ENCODE data around the gene CYRIA. TPM values are rescaled to one million over a fixed set of nuclear protein-coding genes. Genes with fewer than 3 reads are reported as not detected.

The CYRIA gene
- total RNA-seq, 1 donor, result 0.43 TPM

DNA sequence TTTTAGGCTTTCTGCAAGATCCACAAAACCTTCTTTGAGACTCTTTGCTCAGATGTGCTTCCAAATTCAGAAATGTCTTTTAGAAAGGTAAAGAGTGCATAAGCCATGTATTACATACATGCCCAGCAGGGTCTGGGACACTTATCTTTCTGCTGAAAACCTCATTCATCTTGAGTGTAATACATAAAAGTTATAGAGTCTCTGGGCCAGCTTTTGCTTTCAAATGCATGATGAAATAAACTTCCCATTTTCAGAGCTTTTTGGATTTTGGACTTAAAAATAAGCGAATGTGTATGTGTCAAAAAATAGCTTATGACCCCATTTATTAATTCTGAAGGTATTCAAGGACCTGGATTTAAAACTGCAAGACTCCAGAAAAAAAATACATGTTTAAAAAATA, 8.0 kb downstream of the CYRIA start:
- no peak for DNase-seq (ENCODE audit: low read depth)
- no peak overlapping the region for H3K4me3 ChIP-seq (ENCODE audit: low read depth, low read length)
- TF ChIP-seq, protein P1, sequence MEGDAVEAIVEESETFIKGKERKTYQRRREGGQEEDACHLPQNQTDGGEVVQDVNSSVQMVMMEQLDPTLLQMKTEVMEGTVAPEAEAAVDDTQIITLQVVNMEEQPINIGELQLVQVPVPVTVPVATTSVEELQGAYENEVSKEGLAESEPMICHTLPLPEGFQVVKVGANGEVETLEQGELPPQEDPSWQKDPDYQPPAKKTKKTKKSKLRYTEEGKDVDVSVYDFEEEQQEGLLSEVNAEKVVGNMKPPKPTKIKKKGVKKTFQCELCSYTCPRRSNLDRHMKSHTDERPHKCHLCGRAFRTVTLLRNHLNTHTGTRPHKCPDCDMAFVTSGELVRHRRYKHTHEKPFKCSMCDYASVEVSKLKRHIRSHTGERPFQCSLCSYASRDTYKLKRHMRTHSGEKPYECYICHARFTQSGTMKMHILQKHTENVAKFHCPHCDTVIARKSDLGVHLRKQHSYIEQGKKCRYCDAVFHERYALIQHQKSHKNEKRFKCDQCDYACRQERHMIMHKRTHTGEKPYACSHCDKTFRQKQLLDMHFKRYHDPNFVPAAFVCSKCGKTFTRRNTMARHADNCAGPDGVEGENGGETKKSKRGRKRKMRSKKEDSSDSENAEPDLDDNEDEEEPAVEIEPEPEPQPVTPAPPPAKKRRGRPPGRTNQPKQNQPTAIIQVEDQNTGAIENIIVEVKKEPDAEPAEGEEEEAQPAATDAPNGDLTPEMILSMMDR (IDR thresholded peaks at IDR 0.05; ENCODE audit: insufficient read depth, low read depth, low read length), result no peak

DNA sequence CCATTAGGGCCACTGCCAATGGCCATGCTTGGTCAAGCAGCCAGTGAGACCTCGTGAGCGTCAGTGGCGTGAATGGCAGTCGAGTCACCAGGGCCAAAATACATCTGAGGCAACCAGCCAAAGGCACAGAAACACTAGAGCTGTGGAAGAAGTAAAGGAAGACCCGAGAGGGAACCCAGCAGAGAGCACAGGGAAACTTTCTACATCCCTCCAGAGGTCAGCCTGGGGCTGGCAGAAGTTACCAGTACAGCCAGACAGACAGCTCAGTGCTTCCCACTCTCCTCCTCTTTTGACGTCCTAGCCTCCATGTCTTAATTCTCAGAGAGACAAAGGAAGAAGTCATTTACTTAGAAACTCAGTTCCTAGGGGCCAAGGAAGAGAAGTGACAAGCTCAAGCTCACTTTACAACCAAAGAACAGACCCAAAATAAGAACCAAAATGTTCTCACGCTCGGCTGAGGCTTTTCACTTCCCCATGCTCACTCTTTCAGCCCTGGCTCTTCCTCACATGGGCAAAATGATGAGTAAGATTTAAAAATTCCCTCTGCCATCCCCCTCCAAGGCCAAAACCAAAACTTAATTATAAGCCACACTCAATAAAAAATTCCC, 8.7 kb downstream of the CYRIA start:
- TF ChIP-seq, protein P1 (IDR thresholded peaks at IDR 0.05; ENCODE audit: insufficient read depth, low read depth, low read length), result no peak
- H3K4me3 ChIP-seq (ENCODE audit: low read depth, low read length), result no peak overlapping the region
- no peak for DNase-seq (ENCODE audit: low read depth)

DNA sequence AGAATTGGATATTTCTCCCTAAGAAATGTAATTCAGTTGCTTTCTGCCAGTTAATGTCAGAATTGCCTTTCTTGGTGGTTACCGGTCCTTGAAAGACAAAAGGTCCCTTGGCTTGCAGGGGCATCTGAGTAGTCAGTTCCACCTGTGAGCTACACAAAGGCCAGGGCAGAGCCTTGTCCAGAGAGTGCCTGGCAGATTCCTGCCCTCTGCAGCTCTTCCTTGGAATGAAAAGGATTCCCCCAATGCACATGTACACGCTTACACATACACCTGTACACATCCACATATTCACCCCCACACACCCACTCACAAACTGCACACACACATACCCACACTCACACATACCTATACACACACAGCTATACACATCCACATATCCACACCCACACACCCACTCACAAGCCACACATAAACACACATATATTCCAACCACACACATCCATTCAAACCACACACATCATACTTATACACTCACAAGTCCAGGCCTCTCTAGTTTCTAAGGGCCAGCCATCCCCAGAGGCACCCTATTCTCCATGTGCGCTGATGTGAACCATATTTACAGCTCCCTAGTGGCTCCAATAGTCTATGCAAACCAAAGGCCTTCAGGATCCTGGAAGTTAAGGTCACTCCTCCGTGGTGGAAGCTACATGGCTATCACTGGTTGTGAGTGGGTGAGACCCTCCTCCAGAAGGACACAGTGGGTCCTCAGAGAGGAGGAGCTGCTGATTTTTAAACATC, 9.6 kb downstream of the CYRIA start:
- H3K4me3 ChIP-seq (ENCODE audit: low read depth, low read length), result no peak overlapping the region
- DNase-seq (ENCODE audit: low read depth), result no peak
- TF ChIP-seq, protein P1 (IDR thresholded peaks at IDR 0.05; ENCODE audit: insufficient read depth, low read depth, low read length), result no peak

DNA sequence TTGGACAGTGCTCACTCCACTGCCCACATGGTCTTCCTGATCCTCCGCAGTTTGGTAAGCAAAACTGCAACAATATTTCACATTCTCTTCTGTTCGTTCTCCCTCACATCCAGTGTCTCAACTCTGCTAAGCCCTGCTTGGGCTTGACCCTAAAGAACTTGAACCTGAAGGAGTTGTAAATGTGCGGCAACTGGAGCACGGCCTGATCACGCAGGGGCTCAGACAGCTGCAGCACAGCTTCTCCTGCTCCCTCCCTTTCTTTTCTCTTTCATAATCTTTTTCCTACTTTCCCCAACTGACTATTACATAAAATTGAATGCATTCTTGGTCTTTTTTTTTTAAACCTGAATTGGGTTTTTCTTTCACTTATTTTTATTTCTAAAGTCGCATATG, 10.2 kb downstream of the CYRIA start:
- DNase-seq (ENCODE audit: low read depth), result peak; percentile 20
- TF ChIP-seq, protein P1 (IDR thresholded peaks at IDR 0.05; ENCODE audit: insufficient read depth, low read depth, low read length), result no peak
- H3K4me3 ChIP-seq (ENCODE audit: low read depth, low read length), result no peak overlapping the region

DNA sequence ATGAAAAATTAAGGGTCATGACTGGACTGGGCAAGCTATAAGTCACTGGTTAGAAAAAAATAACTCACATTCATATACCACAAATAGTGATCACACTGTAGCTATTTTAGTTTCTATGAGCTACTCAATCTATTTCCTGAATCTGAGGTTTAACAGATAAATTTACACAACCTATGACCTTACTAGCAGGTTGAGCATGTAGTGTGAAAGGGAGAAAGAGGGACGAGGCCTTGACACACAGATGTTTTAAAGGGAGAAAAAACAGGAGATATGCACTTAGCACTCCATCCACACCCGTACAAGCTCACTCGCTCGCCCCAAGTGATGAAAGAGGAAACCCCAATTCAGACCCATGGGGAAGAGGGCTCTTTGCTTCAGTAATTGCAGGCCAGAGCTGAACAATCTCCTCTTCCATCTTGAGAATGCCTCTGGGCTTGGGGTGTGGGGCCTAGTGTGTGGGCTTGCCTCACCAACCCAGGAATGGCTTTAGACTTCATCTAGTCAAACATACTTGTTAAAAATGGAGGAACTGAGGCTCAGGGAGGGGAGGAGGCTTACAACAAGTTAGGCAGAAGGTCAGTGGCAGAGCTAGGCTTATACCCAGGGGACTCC, 10.7 kb downstream of the CYRIA start:
- no peak for DNase-seq (ENCODE audit: low read depth)
- TF ChIP-seq, protein P1 (IDR thresholded peaks at IDR 0.05; ENCODE audit: insufficient read depth, low read depth, low read length), result no peak
- H3K4me3 ChIP-seq (ENCODE audit: low read depth, low read length), result no peak overlapping the region

DNA sequence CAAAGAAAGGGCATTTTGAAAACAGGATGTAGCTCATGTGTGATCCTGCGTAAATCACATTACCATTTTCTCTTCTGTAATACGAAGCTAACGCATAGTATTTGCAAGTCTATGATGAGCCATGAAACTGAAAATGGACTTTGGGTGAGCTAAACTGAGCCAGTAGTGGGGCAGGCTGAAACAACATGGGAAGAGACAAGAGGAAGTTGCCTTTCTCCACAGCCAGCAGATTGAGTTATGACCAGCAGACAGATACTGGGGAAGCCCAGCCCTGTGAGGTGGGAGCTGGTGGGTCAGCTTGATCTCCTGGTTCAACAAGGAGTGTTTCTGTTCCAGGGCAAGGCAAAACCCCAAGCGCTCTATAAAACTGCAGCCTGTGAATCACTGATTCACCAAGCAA, 11.8 kb downstream of the CYRIA start:
- no peak overlapping the region for H3K4me3 ChIP-seq (ENCODE audit: low read depth, low read length)
- DNase-seq (ENCODE audit: low read depth), result no peak
- TF ChIP-seq, protein P1 (IDR thresholded peaks at IDR 0.05; ENCODE audit: insufficient read depth, low read depth, low read length), result no peak

Data from fibroblast of villous mesenchyme (primary cell).